Ovary (tissue), 3 donors: ENCODE results near the gene CRHR2.

Experiments used
- POLR2A ChIP-seq: fragments of 450-650 bp; IDR thresholded peaks from one replicate; pipeline ENCODE4 v1.6.1; 2017; ENCODE audit warnings: antibody characterized with exemption, mild to moderate bottlenecking, moderate library complexity
- TF ChIP-seq, protein P1 (sequence below), 3 donors: fragments of 450-650 bp in 2 of 3; fragments of 200-600 bp in 1 of 3; IDR thresholded peaks; one replicate each; pipeline versions ENCODE4 v1.5.1 to v1.8.0; 2016 to 2022; ENCODE audit warnings: antibody characterized with exemption in 3 of 3, mild to moderate bottlenecking in 1 of 3
- donor health status: DM: no; HTN: no; CAD: no.

DNA sequence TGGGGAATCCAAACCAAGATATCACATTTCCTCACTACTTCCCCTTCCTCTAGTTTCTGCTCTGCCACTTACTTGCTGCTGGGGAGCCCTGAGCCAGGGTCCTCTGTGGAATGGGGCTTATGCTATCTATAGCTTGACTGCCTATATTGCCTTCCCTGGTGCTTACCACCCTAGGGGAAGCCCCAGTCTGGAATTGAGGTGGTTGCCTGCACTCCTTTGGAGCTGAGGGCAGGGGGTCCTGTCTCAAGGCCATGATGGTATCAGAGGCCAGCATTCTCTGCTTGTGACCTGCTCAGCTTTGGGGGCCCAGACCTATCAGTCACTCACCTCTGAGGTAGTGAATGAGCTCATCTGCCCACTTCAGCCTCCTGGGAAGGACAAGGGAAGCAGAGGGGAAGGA lies 40.4 kb upstream of the CRHR2 start:
- TF ChIP-seq, protein P1, sequence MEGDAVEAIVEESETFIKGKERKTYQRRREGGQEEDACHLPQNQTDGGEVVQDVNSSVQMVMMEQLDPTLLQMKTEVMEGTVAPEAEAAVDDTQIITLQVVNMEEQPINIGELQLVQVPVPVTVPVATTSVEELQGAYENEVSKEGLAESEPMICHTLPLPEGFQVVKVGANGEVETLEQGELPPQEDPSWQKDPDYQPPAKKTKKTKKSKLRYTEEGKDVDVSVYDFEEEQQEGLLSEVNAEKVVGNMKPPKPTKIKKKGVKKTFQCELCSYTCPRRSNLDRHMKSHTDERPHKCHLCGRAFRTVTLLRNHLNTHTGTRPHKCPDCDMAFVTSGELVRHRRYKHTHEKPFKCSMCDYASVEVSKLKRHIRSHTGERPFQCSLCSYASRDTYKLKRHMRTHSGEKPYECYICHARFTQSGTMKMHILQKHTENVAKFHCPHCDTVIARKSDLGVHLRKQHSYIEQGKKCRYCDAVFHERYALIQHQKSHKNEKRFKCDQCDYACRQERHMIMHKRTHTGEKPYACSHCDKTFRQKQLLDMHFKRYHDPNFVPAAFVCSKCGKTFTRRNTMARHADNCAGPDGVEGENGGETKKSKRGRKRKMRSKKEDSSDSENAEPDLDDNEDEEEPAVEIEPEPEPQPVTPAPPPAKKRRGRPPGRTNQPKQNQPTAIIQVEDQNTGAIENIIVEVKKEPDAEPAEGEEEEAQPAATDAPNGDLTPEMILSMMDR (IDR thresholded peaks at IDR 0.05) = no peak
- no peak for TF ChIP-seq POLR2A
